DND-41 (cell line): Measurements from ENCODE around the gene SVIL.

Experiments
- ATAC-seq: fragments of 200-7000 bp; cut with Tn5 transposase; 3 replicates; pipeline ENCODE4 v1.9.1; 2021; ENCODE audit warnings: low read depth; ENCODE audit not compliant: insufficient read depth
- DNase-seq: peaks from one replicate; pipeline ENCODE4 v3.0.0-alpha.2; 2020
- H2AFZ ChIP-seq: 2 replicates; pipeline ENCODE4 v1.6.0; 2012; ENCODE audit warnings: low read depth, low read length
- H3K27ac ChIP-seq: 2 replicates; pipeline ENCODE4 v1.5.1; 2012; ENCODE audit warnings: low read length, inconsistent platforms
- H3K27me3 ChIP-seq: fragments of 200-600 bp; sonication (generic); 2 replicates; pipeline ENCODE4 v1.6.0; 2012; ENCODE audit warnings: low read length, mild to moderate bottlenecking, inconsistent platforms; ENCODE audit not compliant: insufficient read depth, poor library complexity
- H3K36me3 ChIP-seq: 2 replicates; pipeline ENCODE4 v1.5.1; 2012; ENCODE audit warnings: low read length, inconsistent platforms; ENCODE audit not compliant: insufficient read depth
- H3K4me1 ChIP-seq: 2 replicates; pipeline ENCODE4 v1.5.1; 2012; ENCODE audit warnings: mild to moderate bottlenecking, low read length; ENCODE audit not compliant: insufficient read depth
- H3K4me2 ChIP-seq: 2 replicates; pipeline ENCODE4 v1.6.0; 2012; ENCODE audit warnings: mild to moderate bottlenecking, moderate library complexity, low read length, inconsistent platforms; ENCODE audit not compliant: insufficient read depth
- H3K4me3 ChIP-seq, 2 experiments: fragments of 200-600 bp in 1 of 2; shearing (Covaris generic) in 1 of 2; 2 replicates each; pipeline ENCODE4 v1.5.1; 2012 to 2016; ENCODE audit warnings: inconsistent platforms in 2 of 2, low read length in 2 of 2, mild to moderate bottlenecking in 2 of 2, low read depth in 1 of 2, moderate library complexity in 1 of 2
- H3K79me2 ChIP-seq: 2 replicates; pipeline ENCODE4 v1.6.0; 2012; ENCODE audit warnings: low read length, inconsistent platforms; ENCODE audit not compliant: insufficient read depth
- H3K9ac ChIP-seq: 2 replicates; pipeline ENCODE4 v1.6.0; 2012; ENCODE audit warnings: low read depth, mild to moderate bottlenecking, inconsistent platforms, low read length, moderate library complexity
- H3K9me3 ChIP-seq: 2 replicates; pipeline ENCODE4 v1.5.1; 2012; ENCODE audit warnings: low read length, moderate library complexity, mild to moderate bottlenecking, inconsistent platforms; ENCODE audit not compliant: insufficient read depth, severe bottlenecking
- H4K20me1 ChIP-seq: 2 replicates; pipeline ENCODE4 v1.6.0; 2012; ENCODE audit warnings: low read length; ENCODE audit not compliant: insufficient read depth
- EZH2 ChIP-seq: IDR thresholded peaks from 3 replicates; pipeline ENCODE4 v1.6.1; 2012; ENCODE audit warnings: borderline replicate concordance, low read depth, mild to moderate bottlenecking, moderate library complexity, low read length, inconsistent platforms; ENCODE audit not compliant: severe bottlenecking
- TF ChIP-seq, protein P1 (sequence below): IDR thresholded peaks from 2 replicates; pipeline ENCODE4 v1.5.1; 2012; ENCODE audit warnings: borderline replicate concordance, low read length, moderate library complexity, mild to moderate bottlenecking; ENCODE audit not compliant: poor library complexity, severe bottlenecking; ENCODE audit errors: extremely low read depth

Gene SVIL

DNA sequence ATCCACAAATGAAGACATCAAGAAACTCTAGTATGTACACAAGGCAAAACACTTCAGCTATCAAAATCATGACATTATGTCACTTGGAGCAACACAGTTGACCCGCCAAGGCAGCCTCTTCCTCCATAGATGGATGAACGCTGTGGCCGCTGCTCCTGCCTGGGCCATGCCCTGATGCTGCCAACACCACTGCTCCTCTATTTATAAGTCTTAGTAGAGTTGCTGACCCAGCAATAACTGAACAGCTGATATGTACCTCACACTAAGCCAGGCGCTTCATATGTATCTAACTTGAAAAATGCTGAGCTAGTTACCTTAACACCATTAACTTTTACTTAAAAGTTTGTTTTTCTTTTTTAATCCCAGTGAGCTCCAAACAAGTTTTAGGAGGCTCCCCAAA, 214.0 kb downstream of the SVIL start:
- Histone ChIP-seq H3K9me3 (no peaks in the 10 kb centered on the region), H3K9ac (no peak overlapping the region), H3K27ac (no peak overlapping the region), H3K27me3 (no peaks in the 10 kb centered on the region), H3K4me2 (no peak overlapping the region), H2AFZ (no peak overlapping the region), H3K4me3 (no peak overlapping the region), H3K79me2 (peaks cover 38% of the 10 kb centered on the region), H3K4me1 (no peaks in the 10 kb centered on the region), H4K20me1 (peaks cover 5% of the 10 kb centered on the region; the same call in 1 of the 2 replicates), H3K36me3 (peaks cover 66% of the 10 kb centered on the region)
- ATAC-seq = no peak
- TF ChIP-seq, protein P1, sequence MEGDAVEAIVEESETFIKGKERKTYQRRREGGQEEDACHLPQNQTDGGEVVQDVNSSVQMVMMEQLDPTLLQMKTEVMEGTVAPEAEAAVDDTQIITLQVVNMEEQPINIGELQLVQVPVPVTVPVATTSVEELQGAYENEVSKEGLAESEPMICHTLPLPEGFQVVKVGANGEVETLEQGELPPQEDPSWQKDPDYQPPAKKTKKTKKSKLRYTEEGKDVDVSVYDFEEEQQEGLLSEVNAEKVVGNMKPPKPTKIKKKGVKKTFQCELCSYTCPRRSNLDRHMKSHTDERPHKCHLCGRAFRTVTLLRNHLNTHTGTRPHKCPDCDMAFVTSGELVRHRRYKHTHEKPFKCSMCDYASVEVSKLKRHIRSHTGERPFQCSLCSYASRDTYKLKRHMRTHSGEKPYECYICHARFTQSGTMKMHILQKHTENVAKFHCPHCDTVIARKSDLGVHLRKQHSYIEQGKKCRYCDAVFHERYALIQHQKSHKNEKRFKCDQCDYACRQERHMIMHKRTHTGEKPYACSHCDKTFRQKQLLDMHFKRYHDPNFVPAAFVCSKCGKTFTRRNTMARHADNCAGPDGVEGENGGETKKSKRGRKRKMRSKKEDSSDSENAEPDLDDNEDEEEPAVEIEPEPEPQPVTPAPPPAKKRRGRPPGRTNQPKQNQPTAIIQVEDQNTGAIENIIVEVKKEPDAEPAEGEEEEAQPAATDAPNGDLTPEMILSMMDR = no peak
- DNase-seq = no peak

DNA sequence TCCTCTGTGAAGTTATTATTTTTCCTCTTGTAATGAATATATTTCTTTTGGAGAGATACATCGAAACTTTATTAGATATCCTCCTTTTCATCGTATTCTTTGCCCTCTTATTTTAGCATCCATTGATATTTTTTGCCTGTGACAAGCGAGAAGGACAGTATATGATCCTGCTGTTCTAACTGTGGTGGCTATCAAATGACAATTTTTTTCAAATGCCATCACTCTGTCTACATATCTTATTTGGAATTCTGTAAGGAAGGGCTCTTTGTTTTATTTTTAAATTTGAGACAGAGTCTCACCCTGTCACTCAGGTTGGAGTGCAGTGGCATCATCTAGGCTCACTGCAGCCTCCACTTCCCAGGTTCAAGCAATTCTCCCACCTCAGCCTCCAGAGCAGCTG, 217.4 kb downstream of the SVIL start:
- Histone ChIP-seq H3K27ac (no peak overlapping the region), H3K4me3 (no peak overlapping the region), H3K27me3 (no peaks in the 10 kb centered on the region), H3K79me2 (peaks cover 70% of the 10 kb centered on the region), H3K9ac (no peak overlapping the region), H3K4me2 (no peak overlapping the region), H2AFZ (no peak overlapping the region), H3K9me3 (no peaks in the 10 kb centered on the region), H3K4me1 (peaks cover 8% of the 10 kb centered on the region; the same call in 1 of the 2 replicates), H3K36me3 (peaks cover 48% of the 10 kb centered on the region), H4K20me1 (no peaks in the 10 kb centered on the region)
- TF ChIP-seq EZH2 = no peak
- TF ChIP-seq, protein P1 = no peak
- ATAC-seq (no peak), DNase-seq (no peak)

DNA sequence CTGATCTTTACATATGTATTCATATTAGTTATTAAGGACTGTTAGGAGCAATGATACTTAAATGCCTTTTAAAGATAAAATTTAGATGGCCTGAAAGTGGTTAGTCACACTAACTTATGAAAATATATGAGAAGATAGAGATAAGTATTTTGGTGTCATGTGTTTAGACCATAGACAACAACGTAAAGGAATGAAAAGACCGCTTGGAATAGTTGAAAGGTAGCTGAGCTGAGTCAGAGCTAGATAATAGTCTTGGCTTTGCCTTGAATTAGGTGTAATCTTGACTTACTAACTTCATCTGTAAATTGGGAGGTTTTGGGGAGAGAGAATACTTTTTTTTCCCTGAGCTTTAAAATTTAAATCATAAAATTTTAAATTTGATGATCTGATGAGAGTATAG, 218.9 kb downstream of the SVIL start:
- DNase-seq (no peak), ATAC-seq (no peak)
- H3K27me3 ChIP-seq = no peaks in the 10 kb centered on the region
- no peak overlapping the region for H3K27ac ChIP-seq
- H2AFZ ChIP-seq = no peak overlapping the region
- H3K36me3 ChIP-seq = peaks cover 37% of the 10 kb centered on the region
- H3K9me3 ChIP-seq = no peaks in the 10 kb centered on the region
- H4K20me1 ChIP-seq = no peaks in the 10 kb centered on the region; the same call in 1 of the 2 replicates
- H3K79me2 ChIP-seq = peaks cover 80% of the 10 kb centered on the region
- TF ChIP-seq EZH2 = no peak
- TF ChIP-seq, protein P1 = no peak
- no peak overlapping the region for H3K9ac ChIP-seq
- no peak overlapping the region for H3K4me3 ChIP-seq
- H3K4me1 ChIP-seq = peaks cover 21% of the 10 kb centered on the region
- H3K4me2 ChIP-seq = no peak overlapping the region

DNA sequence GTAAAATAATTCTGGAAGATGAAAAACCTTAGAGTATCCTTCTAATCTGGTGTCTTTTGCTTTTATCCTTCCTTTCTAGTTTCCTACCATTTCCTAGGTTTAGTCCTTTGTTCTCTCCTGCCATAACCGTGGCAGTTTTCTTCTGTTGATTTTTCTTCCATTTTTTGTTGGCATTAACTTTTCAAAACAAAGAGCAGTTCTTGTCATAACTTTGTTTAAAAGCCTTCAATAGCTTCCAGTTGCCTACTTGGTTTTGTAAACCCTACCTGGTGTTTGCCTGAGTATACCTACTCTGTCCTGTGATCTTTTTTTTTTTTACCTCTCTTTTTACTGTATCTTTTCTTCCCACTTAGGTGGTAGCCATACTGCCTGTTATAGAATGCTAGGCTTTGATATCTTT, 220.3 kb downstream of the SVIL start:
- H3K36me3 ChIP-seq = peaks cover 27% of the 10 kb centered on the region
- H3K4me1 ChIP-seq = peaks cover 29% of the 10 kb centered on the region
- no peak for ATAC-seq
- H4K20me1 ChIP-seq = no peaks in the 10 kb centered on the region; the same call in 1 of the 2 replicates
- H3K79me2 ChIP-seq = peaks cover 88% of the 10 kb centered on the region
- TF ChIP-seq, protein P1 = no peak
- TF ChIP-seq EZH2 = no peak
- no peak overlapping the region for H3K4me3 ChIP-seq
- no peak overlapping the region for H3K9ac ChIP-seq
- no peak for DNase-seq
- no peak overlapping the region for H2AFZ ChIP-seq
- H3K4me2 ChIP-seq = no peak overlapping the region; the same call in 1 of the 2 replicates
- H3K27ac ChIP-seq = no peak overlapping the region
- H3K9me3 ChIP-seq = no peaks in the 10 kb centered on the region
- no peaks in the 10 kb centered on the region for H3K27me3 ChIP-seq
